ENCODE measurements around the gene RNF103.

- TF ChIP-seq CTCF (IDR thresholded peaks at IDR 0.05; ENCODE audit: low read depth, low read length) (no peak), MYC (IDR thresholded peaks at IDR 0.05; ENCODE audit: low read depth, low read length) (no peak), POLR2A (IDR thresholded peaks at IDR 0.05; ENCODE audit: extremely low read depth, insufficient read length) (no peak), MAX (IDR thresholded peaks at IDR 0.05; ENCODE audit: low read depth, low read length) (no peak)
Measured at GRCh38 chr2:86592547-86593230, 31.0 kb downstream of the RNF103 start.
